Hepatocyte (in vitro differentiated cells): ENCODE results near the gene ABCB8. TPM values are rescaled to one million over a fixed set of nuclear protein-coding genes. Genes with fewer than 3 reads are reported as not detected.

Experiments used
- DNase-seq: peaks from one replicate; pipeline ENCODE4 v3.0.0-alpha.2; 2016; ENCODE audit warnings: low spot score
- H2AFZ ChIP-seq: fragments of 200-600 bp; sonication (generic); 2 replicates; pipeline ENCODE4 v1.6.0; 2016; ENCODE audit warnings: antibody characterized with exemption, mild to moderate bottlenecking
- H3K27ac ChIP-seq: fragments of 200-600 bp; sonication (generic); 2 replicates; pipeline ENCODE4 v1.5.1; 2016; ENCODE audit warnings: mild to moderate bottlenecking
- H3K27me3 ChIP-seq: fragments of 200-600 bp; sonication (generic); 2 replicates; pipeline ENCODE4 v1.6.1; 2016
- H3K36me3 ChIP-seq: fragments of 200-600 bp; sonication (generic); replicated peaks from 2 replicates; pipeline ENCODE4 v1.5.1; 2016; ENCODE audit warnings: low read depth; ENCODE audit not compliant: insufficient read depth
- H3K4me1 ChIP-seq: fragments of 200-600 bp; sonication (generic); 2 replicates; pipeline ENCODE4 v1.5.1; 2016; ENCODE audit warnings: mild to moderate bottlenecking, moderate library complexity; ENCODE audit not compliant: insufficient read depth
- H3K4me2 ChIP-seq: fragments of 200-600 bp; sonication (generic); 2 replicates; pipeline ENCODE4 v1.6.0; 2016
- H3K4me3 ChIP-seq: fragments of 200-600 bp; sonication (generic); 2 replicates; pipeline ENCODE4 v1.5.1; 2016; ENCODE audit warnings: mild to moderate bottlenecking
- H3K79me2 ChIP-seq: fragments of 200-600 bp; sonication (generic); 2 replicates; pipeline ENCODE4 v1.6.0; 2017; ENCODE audit warnings: mild to moderate bottlenecking
- H3K9me2 ChIP-seq: fragments of 200-600 bp; sonication (generic); replicated peaks from 2 replicates; pipeline ENCODE4 v1.6.0; 2017; ENCODE audit warnings: mild to moderate bottlenecking; ENCODE audit not compliant: insufficient read depth
- H3K9me3 ChIP-seq: fragments of 200-600 bp; sonication (generic); 2 replicates; pipeline ENCODE4 v1.5.1; 2016; ENCODE audit warnings: low read depth, mild to moderate bottlenecking
- H4K20me1 ChIP-seq: fragments of 200-600 bp; sonication (generic); 2 replicates; pipeline ENCODE4 v1.6.0; 2016; ENCODE audit warnings: mild to moderate bottlenecking; ENCODE audit not compliant: insufficient read depth, poor library complexity, severe bottlenecking
- EZH2 ChIP-seq: fragments of 200-600 bp; sonication (generic); IDR thresholded peaks from 2 replicates; pipeline ENCODE4 v1.6.1; 2016; ENCODE audit warnings: antibody characterized with exemption, mild to moderate bottlenecking, borderline replicate concordance
- EZH2phosphoT487 ChIP-seq: fragments of 200-600 bp; sonication (generic); IDR thresholded peaks from one replicate; pipeline ENCODE4 v1.6.1; 2018; ENCODE audit warnings: antibody characterized with exemption, mild to moderate bottlenecking, low read depth, moderate library complexity; ENCODE audit not compliant: unreplicated experiment, severe bottlenecking
- WGBS: methylation state at CpG from one replicate; pipeline ENCODE4 v1.1.6; 2016; ENCODE audit warnings: low lambda C conversion rate; ENCODE audit errors: missing lambda C conversion rate; 5-methylcytosine and 5-hydroxymethylcytosine counted together
- polyA plus RNA-seq: library from polyadenylated mRNA; unstranded; fragments of >200 nt; fragmentation: Nextera tagmentation; extraction: Ambion mirVana; gene quantifications from 2 replicates; pipeline ENCODE4 v1.2.1, GENCODE V29; 2016
- total RNA-seq: library from RNA; depleted of rRNA; stranded (reverse); fragments of >200 nt; gene quantifications from 2 replicates; pipeline ENCODE4 v1.2.3, GENCODE V29; 2014
- TF ChIP-seq, protein P1 (sequence below): fragments of 200-600 bp; sonication (generic); IDR thresholded peaks from 2 replicates; pipeline ENCODE4 v1.5.1; 2016; ENCODE audit warnings: antibody characterized with exemption, mild to moderate bottlenecking; ENCODE audit not compliant: poor library complexity

The ABCB8 gene
- total and polyA plus RNA-seq, 2 experiments from 2014 or later: 24.4 to 32.6 TPM

DNA sequence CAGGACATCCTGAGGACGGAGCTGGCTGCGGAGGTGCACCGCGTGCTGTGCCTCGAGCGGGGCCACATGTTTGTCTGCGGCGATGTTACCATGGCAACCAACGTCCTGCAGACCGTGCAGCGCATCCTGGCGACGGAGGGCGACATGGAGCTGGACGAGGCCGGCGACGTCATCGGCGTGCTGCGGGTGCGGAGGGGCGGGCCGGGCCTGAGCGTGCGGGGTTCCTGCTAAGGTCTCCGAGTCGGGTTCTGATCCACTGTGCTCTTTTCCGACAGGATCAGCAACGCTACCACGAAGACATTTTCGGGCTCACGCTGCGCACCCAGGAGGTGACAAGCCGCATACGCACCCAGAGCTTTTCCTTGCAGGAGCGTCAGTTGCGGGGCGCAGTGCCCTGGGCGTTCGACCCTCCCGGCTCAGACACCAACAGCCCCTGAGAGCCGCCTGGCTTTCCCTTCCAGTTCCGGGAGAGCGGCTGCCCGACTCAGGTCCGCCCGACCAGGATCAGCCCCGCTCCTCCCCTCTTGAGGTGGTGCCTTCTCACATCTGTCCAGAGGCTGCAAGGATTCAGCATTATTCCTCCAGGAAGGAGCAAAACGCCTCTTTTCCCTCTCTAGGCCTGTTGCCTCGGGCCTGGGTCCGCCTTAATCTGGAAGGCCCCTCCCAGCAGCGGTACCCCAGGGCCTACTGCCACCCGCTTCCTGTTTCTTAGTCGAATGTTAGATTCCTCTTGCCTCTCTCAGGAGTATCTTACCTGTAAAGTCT lies 14.3 kb upstream of the ABCB8 start:
- Histone ChIP-seq H3K9me3 (no peaks in the 10 kb centered on the region), H3K27me3 (peaks cover 9% of the 10 kb centered on the region), H2AFZ (peak overlapping the region; percentile 38), H3K9me2 (no peaks in the 10 kb centered on the region), H3K36me3 (no peaks in the 10 kb centered on the region), H3K4me3 (no peak overlapping the region), H3K79me2 (no peaks in the 10 kb centered on the region), H3K4me1 (peaks cover 35% of the 10 kb centered on the region), H3K4me2 (peak overlapping the region; percentile 78), H3K27ac (no peak overlapping the region), H4K20me1 (no peaks in the 10 kb centered on the region)
- 40% methylated on average over 51 of the region's 55 CpGs for WGBS
- TF ChIP-seq EZH2 (no peak), EZH2phosphoT487 (no peak)
- TF ChIP-seq, protein P1, sequence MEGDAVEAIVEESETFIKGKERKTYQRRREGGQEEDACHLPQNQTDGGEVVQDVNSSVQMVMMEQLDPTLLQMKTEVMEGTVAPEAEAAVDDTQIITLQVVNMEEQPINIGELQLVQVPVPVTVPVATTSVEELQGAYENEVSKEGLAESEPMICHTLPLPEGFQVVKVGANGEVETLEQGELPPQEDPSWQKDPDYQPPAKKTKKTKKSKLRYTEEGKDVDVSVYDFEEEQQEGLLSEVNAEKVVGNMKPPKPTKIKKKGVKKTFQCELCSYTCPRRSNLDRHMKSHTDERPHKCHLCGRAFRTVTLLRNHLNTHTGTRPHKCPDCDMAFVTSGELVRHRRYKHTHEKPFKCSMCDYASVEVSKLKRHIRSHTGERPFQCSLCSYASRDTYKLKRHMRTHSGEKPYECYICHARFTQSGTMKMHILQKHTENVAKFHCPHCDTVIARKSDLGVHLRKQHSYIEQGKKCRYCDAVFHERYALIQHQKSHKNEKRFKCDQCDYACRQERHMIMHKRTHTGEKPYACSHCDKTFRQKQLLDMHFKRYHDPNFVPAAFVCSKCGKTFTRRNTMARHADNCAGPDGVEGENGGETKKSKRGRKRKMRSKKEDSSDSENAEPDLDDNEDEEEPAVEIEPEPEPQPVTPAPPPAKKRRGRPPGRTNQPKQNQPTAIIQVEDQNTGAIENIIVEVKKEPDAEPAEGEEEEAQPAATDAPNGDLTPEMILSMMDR: peak; percentile 16
- peak; percentile 84 for DNase-seq

DNA sequence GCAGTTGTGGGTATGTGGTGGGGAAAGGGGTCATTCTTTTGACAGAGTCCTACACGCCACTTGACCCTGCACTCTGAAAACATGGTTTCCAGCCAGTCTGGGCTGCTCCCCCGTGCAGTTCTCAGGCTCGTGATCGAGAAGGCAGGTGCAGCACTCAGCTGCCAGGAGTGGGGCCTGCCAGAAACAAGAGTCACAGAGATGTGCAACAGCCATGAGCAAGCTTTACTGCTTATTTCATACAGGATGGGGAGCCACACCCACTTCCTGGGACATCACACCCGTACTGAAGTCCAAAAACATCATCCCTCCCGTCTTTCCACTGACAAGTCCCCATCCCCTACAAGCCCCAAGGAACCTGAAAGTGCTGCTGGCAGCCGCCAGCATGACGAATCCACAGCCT lies 13.3 kb upstream of the ABCB8 start:
- H3K27me3 ChIP-seq: peaks cover 20% of the 10 kb centered on the region
- DNase-seq: no peak

DNA sequence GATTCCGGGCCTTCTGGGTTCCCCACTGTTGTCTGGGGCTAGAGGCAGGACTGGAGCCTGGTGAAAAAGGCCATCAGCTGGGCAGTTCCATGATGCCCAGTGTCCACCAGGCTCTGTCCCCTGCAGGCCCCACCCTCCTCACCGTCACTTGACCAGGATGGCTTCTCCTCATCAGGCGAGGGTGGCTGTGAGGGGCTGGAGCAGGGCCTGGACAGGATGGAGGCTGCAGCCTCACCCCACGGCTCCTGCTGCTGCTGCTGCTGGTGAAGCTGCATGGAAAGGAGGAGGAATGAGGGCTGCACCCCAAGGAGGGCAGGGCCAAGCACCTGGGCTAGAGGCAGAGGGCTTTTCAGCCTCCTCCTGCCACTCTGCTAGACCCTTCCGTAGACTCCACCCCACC lies 12.3 kb upstream of the ABCB8 start:
- peaks cover 33% of the 10 kb centered on the region for H3K4me1 ChIP-seq

More for the DNA sequence above, 13.3 kb upstream of the ABCB8 start:
- Histone ChIP-seq H3K27ac (no peak overlapping the region), H3K4me2 (no peak overlapping the region), H3K79me2 (no peaks in the 10 kb centered on the region), H3K9me3 (no peaks in the 10 kb centered on the region), H3K4me3 (no peak overlapping the region), H3K36me3 (no peaks in the 10 kb centered on the region), H2AFZ (no peak overlapping the region), H3K4me1 (peaks cover 33% of the 10 kb centered on the region), H4K20me1 (no peaks in the 10 kb centered on the region), H3K9me2 (no peaks in the 10 kb centered on the region)
- TF ChIP-seq EZH2phosphoT487 (no peak), EZH2 (no peak)
- TF ChIP-seq, protein P1: no peak
- WGBS: 88% methylated on average over 8 of the region's 8 CpGs

More for the DNA sequence above, 12.3 kb upstream of the ABCB8 start:
- H3K79me2 ChIP-seq: no peaks in the 10 kb centered on the region
- H3K9me2 ChIP-seq: no peaks in the 10 kb centered on the region
- no peak overlapping the region for H2AFZ ChIP-seq
- TF ChIP-seq, protein P1: no peak
- no peak for TF ChIP-seq EZH2phosphoT487
- 96% methylated on average over 5 of the region's 5 CpGs for WGBS
- H3K27me3 ChIP-seq: peaks cover 30% of the 10 kb centered on the region
- no peak overlapping the region for H3K4me2 ChIP-seq
- DNase-seq: no peak
- no peak overlapping the region for H3K27ac ChIP-seq
- no peaks in the 10 kb centered on the region for H3K9me3 ChIP-seq
- no peaks in the 10 kb centered on the region for H3K36me3 ChIP-seq
- no peaks in the 10 kb centered on the region for H4K20me1 ChIP-seq
- H3K4me3 ChIP-seq: no peak overlapping the region
